Right cardiac atrium (tissue), 5 donors: Measurements from ENCODE around the gene SLC6A1. TPM values are rescaled to one million over a fixed set of nuclear protein-coding genes. Genes with fewer than 3 reads are reported as not detected.

ENCODE experiments used
- ATAC-seq, 2 donors: fragments of 200-7000 bp; cut with Tn5 transposase; one replicate each; pipeline versions ENCODE4 v1.8.0 to v1.9.1; 2020; ENCODE audit warnings: moderate library complexity in 2 of 2, mild to moderate bottlenecking in 1 of 2
- DNase-seq, 3 donors: peaks; one replicate each; pipeline ENCODE4 v3.0.0-alpha.2; 2020
- H3K27ac ChIP-seq: one replicate; pipeline ENCODE4 v1.5.1; 2013; ENCODE audit warnings: mild to moderate bottlenecking, low read length, control low read depth, moderate library complexity
- H3K27me3 ChIP-seq: one replicate; pipeline ENCODE4 v1.6.1; 2013; ENCODE audit not compliant: control insufficient read depth, insufficient read depth
- H3K4me1 ChIP-seq: one replicate; pipeline ENCODE4 v1.6.1; 2013; ENCODE audit warnings: low read length; ENCODE audit not compliant: control insufficient read depth, insufficient read depth
- H3K4me3 ChIP-seq: one replicate; pipeline ENCODE4 v1.5.1; 2013; ENCODE audit warnings: low read length, control low read depth
- H3K9me3 ChIP-seq: one replicate; pipeline ENCODE4 v1.6.1; 2013; ENCODE audit warnings: low read length; ENCODE audit not compliant: control insufficient read depth
- WGBS: extraction: QIAGEN DNeasy Blood & Tissue Kit; methylation state at CpG from one replicate; pipeline ENCODE4 v1.1.7; 2013; 5-methylcytosine and 5-hydroxymethylcytosine counted together
- intact Hi-C, 4 donors: fragments of 100-400 bp; cut with DNase I; formaldehyde crosslinking; loops; one replicate each; pipeline versions ENCODE4 v1.11.0 to v1.14.0; 2022 to 2023
- polyA plus RNA-seq: library from polyadenylated mRNA; stranded (reverse); fragments of 200-250 nt; gene quantifications from one replicate; pipeline ENCODE4 v1.2.3, GENCODE V29; 2013
- total RNA-seq, 4 donors: library from RNA; stranded (reverse); fragmentation: NEBNext Ultra II Directional; extraction: Animal tissue kit (Norgen Biotek cat#: 25700); gene quantifications; one replicate each; pipeline ENCODE4 v1.2.1, GENCODE V29; 2021
- donor health status: healthy with polysubstance abuse.
- donor health status: DM: no; HTN: yes; CAD: no.
- donor health status: DM: no; HTN: no; CAD: no.
- donor health status: DM: no; HTN: yes; CAD: no; lungs with severe emphysema.
- donor health status: DM: yes; HTN: yes; CAD: no.

The SLC6A1 gene
- total and polyA plus RNA-seq, 5 donors: 0.89 to 3.3 (median 2.6) TPM

GRCh38 chr3:10954740-10955139 is 37.8 kb upstream of the SLC6A1 start:
- Histone ChIP-seq H3K27me3 (no peaks in the 10 kb centered on the region), H3K9me3 (no peaks in the 10 kb centered on the region), H3K4me3 (no peak overlapping the region), H3K27ac (no peak overlapping the region), H3K4me1 (peaks cover 4% of the 10 kb centered on the region)
- WGBS: 78% methylated on average over 3 of the region's 3 CpGs
- no peak for ATAC-seq
- intact Hi-C loops: loop anchor here in 2 of 4 donors (5.0 kb wide), 2 partner anchors 38 to 282 kb away; partner anchors contain the start of gene SLC6A1 (in 1 of the 2)
- DNase-seq: no peak

- 44% methylated on average over 15 of the region's 15 CpGs for WGBS
- Histone ChIP-seq H3K4me1 (peaks cover 4% of the 10 kb centered on the region), H3K27ac (no peak overlapping the region), H3K4me3 (no peak overlapping the region), H3K27me3 (no peaks in the 10 kb centered on the region), H3K9me3 (no peaks in the 10 kb centered on the region)
- DNase-seq (peak; percentile 49 to 85 (median 78)), ATAC-seq (peak; percentile 53 to 56)
- intact Hi-C loops: loop anchor here in 1 of 4 donors (5.0 kb wide), 1 partner anchor 284 kb away; no protein-coding TSS in a partner anchor
These were observed 36.7 kb upstream of the SLC6A1 start for GRCh38 chr3:10955711-10956453.

GRCh38 chr3:10956531-10956930 is 36.0 kb upstream of the SLC6A1 start:
- ATAC-seq (no peak), DNase-seq (no peak)
- Histone ChIP-seq H3K4me3 (no peak overlapping the region), H3K9me3 (no peaks in the 10 kb centered on the region), H3K27ac (peak overlapping the region; percentile 27), H3K4me1 (peaks cover 4% of the 10 kb centered on the region), H3K27me3 (no peaks in the 10 kb centered on the region)
- intact Hi-C loops: loop anchor here in 1 of 4 donors (5.0 kb wide), 1 partner anchor 284 kb away; no protein-coding TSS in a partner anchor
- 62% methylated on average over 4 of the region's 4 CpGs for WGBS

DNA sequence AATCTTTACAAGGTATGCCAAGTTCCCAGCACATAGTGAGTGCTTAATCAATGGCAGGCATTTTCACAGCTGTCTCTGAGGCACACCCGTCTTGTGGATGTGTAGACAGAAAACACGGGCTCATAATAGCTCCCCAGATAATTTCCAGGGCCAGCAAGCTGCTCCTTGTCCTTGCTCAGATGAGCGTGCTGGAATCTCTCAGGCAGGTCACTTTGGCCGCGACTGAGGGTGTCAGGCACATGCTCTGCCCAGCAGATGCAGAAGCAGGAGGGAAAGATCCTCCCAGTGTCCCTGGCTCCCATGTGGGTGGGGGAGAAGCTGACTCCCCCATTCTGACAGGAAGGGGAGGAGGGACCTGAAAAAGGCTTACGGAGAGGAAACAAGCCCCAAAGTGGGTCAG is 35.6 kb upstream of the SLC6A1 start:
- DNase-seq (peak in 2 of 3 donors; percentile 74 to 82), ATAC-seq (peak; percentile 33 to 54)
- peak overlapping the region; percentile 56 for H3K27ac ChIP-seq
- no peaks in the 10 kb centered on the region for H3K9me3 ChIP-seq
- no peak overlapping the region for H3K4me3 ChIP-seq
- intact Hi-C loops: loop anchor here in 1 of 4 donors (5.0 kb wide), 1 partner anchor 285 kb away; no protein-coding TSS in a partner anchor
- 28% methylated on average over 6 of the region's 6 CpGs for WGBS
- peaks cover 4% of the 10 kb centered on the region for H3K4me1 ChIP-seq
- no peaks in the 10 kb centered on the region for H3K27me3 ChIP-seq

- 57% methylated on average over 17 of the region's 17 CpGs for WGBS
- H3K27me3 ChIP-seq: no peaks in the 10 kb centered on the region
- peak; percentile 61 to 64 for ATAC-seq
- peak; percentile 67 to 91 (median 90) for DNase-seq
- intact Hi-C loops: loop anchor here in 1 of 4 donors (5.0 kb wide), 1 partner anchor 286 kb away; no protein-coding TSS in a partner anchor
- H3K9me3 ChIP-seq: no peaks in the 10 kb centered on the region
- H3K4me1 ChIP-seq: peaks cover 4% of the 10 kb centered on the region
- H3K4me3 ChIP-seq: no peak overlapping the region
- H3K27ac ChIP-seq: peak overlapping the region; percentile 74
These were observed 34.4 kb upstream of the SLC6A1 start for GRCh38 chr3:10957976-10958749.

GRCh38 chr3:10960255-10960654 is 32.3 kb upstream of the SLC6A1 start:
- Histone ChIP-seq H3K27ac (no peak overlapping the region), H3K27me3 (no peaks in the 10 kb centered on the region), H3K9me3 (no peaks in the 10 kb centered on the region), H3K4me1 (peaks cover 4% of the 10 kb centered on the region), H3K4me3 (no peak overlapping the region)
- ATAC-seq: no peak
- intact Hi-C loops: no loop called here
- no peak for DNase-seq
- WGBS: 87% methylated on average over 6 of the region's 6 CpGs

GRCh38 chr3:10961921-10962320 is 30.6 kb upstream of the SLC6A1 start:
- Histone ChIP-seq H3K27me3 (no peaks in the 10 kb centered on the region), H3K4me3 (no peak overlapping the region), H3K9me3 (no peaks in the 10 kb centered on the region), H3K27ac (no peak overlapping the region), H3K4me1 (peaks cover 4% of the 10 kb centered on the region)
- WGBS: 88% methylated on average over 2 of the region's 2 CpGs
- DNase-seq: no peak
- ATAC-seq: no peak
- intact Hi-C loops: no loop called here

DNA sequence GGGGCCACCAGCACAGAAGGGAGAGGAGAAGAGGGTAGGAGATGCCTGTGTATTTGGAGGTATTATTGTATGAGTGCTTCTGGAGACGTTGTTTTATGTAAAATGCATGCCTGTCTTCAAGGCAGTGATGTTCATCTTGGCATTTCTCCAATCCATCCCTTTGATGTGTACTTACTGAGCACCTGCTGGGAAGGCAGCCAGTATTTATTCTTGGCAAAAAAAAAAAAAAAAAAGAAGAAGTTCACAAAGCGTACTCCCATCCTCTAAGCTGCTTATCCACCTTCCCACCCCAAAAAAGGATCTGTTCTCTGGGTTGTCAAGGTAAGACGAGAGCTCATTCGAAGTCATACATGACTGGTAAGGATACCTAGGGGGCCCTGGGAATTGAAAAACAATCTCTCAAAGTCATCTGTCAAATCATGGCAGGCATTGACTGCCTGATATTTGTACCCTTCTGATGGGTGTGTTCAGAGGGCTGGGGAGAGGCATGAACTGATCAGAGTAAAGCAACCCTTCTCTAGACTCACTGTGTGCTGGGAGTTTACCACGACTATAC is 30.0 kb upstream of the SLC6A1 start:
- no peak for ATAC-seq

GRCh38 chr3:10964537-10965167 is 27.9 kb upstream of the SLC6A1 start:
- Histone ChIP-seq H3K4me1 (no peaks in the 10 kb centered on the region), H3K27ac (no peak overlapping the region), H3K27me3 (no peaks in the 10 kb centered on the region), H3K9me3 (no peaks in the 10 kb centered on the region), H3K4me3 (no peak overlapping the region)
- peak; percentile 22 to 31 for ATAC-seq
- WGBS: 61% methylated on average over 6 of the region's 6 CpGs
- DNase-seq: peak in 1 of 3 donors; percentile 54
- intact Hi-C loops: no loop called here

More for the DNA sequence above, 30.0 kb upstream of the SLC6A1 start:
- Histone ChIP-seq H3K4me3 (no peak overlapping the region), H3K27me3 (no peaks in the 10 kb centered on the region), H3K4me1 (peaks cover 4% of the 10 kb centered on the region), H3K27ac (no peak overlapping the region), H3K9me3 (no peaks in the 10 kb centered on the region)
- intact Hi-C loops: no loop called here
- 79% methylated on average over 5 of the region's 5 CpGs for WGBS
- no peak for DNase-seq

DNA sequence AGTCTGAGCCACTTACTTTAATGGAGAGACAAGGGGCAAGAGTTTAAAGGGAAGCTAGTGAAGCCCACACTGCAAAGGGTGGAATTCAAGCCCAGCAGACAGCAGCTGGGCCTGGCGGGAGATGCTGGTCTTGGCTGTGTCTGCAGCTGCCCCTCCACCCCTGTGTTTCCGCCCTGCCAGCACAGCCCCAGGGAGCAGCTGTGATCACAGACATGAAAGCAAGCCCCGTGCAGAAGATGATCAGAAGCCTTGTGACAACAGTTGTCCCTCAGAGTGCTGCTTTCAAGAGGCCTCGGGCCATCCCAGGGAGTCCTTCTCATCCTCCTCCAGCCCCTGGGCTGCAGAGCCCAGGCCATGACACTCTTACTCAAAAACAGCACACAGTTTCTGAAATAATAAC is 24.1 kb upstream of the SLC6A1 start:
- 34% methylated on average over 4 of the region's 4 CpGs for WGBS
- no peak overlapping the region for H3K4me3 ChIP-seq
- no peaks in the 10 kb centered on the region for H3K9me3 ChIP-seq
- DNase-seq (peak in 1 of 3 donors; percentile 55), ATAC-seq (no peak)
- intact Hi-C loops: no loop called here
- no peaks in the 10 kb centered on the region for H3K27me3 ChIP-seq
- no peaks in the 10 kb centered on the region for H3K4me1 ChIP-seq
- H3K27ac ChIP-seq: no peak overlapping the region
